Prostate gland (tissue), 2 donors: ENCODE data around the gene RAB4A.

Source experiments
- POLR2A ChIP-seq: fragments of 450-650 bp; IDR thresholded peaks from one replicate; pipeline ENCODE4 v1.6.1; 2016; ENCODE audit warnings: antibody characterized with exemption, mild to moderate bottlenecking
- POLR2AphosphoS5 ChIP-seq: sonication (generic); formaldehyde crosslinking; IDR thresholded peaks from one replicate; pipeline ENCODE4 v1.6.1; 2017; ENCODE audit warnings: antibody characterized with exemption
- TF ChIP-seq, protein P1 (sequence below), 4 experiments: fragments of 200-600 bp in 2 of 4; fragments of 450-650 bp in 2 of 4; sonication (generic) in 2 of 4; IDR thresholded peaks; 1 replicate in 3 of 4; 2 replicates in 1 of 4; pipeline ENCODE4 v1.5.1; 2016 to 2019; ENCODE audit warnings: antibody characterized with exemption in 4 of 4, mild to moderate bottlenecking in 2 of 4, moderate library complexity in 2 of 4

DNA sequence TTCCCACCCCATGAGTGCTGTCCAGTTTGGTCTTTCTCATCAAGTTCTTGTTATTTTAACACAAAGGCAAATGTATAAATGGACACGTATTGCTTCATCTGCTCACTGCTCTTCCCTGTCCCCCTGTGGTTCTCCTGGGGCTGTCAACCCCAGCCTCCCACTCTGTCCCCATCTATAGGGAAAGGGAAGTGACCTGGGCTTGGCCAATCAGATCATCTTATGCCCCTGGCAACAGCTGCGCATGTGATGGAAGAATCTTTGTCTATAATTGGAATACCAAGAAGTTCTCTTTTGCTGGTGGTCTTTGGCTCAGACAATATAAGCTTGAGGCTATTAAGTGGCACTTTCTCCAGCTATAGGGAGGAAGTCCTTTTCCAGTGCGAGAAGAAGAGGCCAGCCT is 76.6 kb downstream of the RAB4A start:
- TF ChIP-seq, protein P1, sequence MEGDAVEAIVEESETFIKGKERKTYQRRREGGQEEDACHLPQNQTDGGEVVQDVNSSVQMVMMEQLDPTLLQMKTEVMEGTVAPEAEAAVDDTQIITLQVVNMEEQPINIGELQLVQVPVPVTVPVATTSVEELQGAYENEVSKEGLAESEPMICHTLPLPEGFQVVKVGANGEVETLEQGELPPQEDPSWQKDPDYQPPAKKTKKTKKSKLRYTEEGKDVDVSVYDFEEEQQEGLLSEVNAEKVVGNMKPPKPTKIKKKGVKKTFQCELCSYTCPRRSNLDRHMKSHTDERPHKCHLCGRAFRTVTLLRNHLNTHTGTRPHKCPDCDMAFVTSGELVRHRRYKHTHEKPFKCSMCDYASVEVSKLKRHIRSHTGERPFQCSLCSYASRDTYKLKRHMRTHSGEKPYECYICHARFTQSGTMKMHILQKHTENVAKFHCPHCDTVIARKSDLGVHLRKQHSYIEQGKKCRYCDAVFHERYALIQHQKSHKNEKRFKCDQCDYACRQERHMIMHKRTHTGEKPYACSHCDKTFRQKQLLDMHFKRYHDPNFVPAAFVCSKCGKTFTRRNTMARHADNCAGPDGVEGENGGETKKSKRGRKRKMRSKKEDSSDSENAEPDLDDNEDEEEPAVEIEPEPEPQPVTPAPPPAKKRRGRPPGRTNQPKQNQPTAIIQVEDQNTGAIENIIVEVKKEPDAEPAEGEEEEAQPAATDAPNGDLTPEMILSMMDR (IDR thresholded peaks at IDR 0.05), result no peak
- TF ChIP-seq POLR2A (no peak), POLR2AphosphoS5 (no peak)
